Vagina (tissue), 2 donors: ENCODE measurements around the gene CAPS.
"Not testable (repeated sequence)": the region's sequence is repeated elsewhere in the genome, so short reads cannot be mapped to it uniquely, and the experiment has no call there.

Experiments used
- CTCF ChIP-seq, 3 experiments: fragments of 450-650 bp in 2 of 3; fragments of 200-600 bp in 1 of 3; sonication (generic) in 1 of 3; IDR thresholded peaks; one replicate each; pipeline ENCODE4 v1.5.1; 2017 to 2019; ENCODE audit warnings: antibody characterized with exemption in 3 of 3, mild to moderate bottlenecking in 2 of 3, moderate library complexity in 2 of 3
- POLR2A ChIP-seq, 2 donors: fragments of 450-650 bp; IDR thresholded peaks; one replicate each; pipeline ENCODE4 v1.6.1; 2017; ENCODE audit warnings: antibody characterized with exemption in 2 of 2, mild to moderate bottlenecking in 2 of 2, moderate library complexity in 2 of 2
- POLR2AphosphoS5 ChIP-seq, 2 donors: sonication (generic); formaldehyde crosslinking; IDR thresholded peaks; one replicate each; pipeline ENCODE4 v1.9.0; 2017; ENCODE audit warnings: antibody characterized with exemption in 2 of 2, mild to moderate bottlenecking in 2 of 2, low read depth in 1 of 2; ENCODE audit not compliant: insufficient read depth in 1 of 2

DNA sequence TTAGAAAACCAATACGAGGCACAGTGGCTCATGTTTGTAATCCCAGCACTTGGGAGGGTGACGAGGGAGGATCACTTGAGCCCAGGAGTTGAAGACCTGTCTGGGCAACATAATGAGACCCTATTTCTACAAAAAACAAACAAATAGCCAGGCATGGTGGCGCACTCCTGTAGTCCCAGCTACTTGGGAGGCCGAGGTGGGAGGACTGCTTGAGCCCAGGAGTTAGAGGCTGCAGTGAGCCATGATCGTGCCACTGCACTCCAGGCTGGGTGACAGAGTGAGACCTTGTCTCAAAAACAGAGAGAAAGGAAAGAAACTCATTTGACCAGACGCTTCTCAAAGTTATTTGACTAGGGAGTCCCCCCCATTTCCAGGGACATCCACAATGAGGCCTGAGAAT is 49.2 kb downstream of the CAPS start:
- not testable (repeated sequence) for TF ChIP-seq CTCF (IDR thresholded peaks at IDR 0.05); POLR2A (IDR thresholded peaks at IDR 0.05); POLR2AphosphoS5 (IDR thresholded peaks at IDR 0.05; ENCODE audit: insufficient read depth in 1 of 2, low read depth in 1 of 2)
